SU-DHL-6 (cell line): Measurements from ENCODE around the gene ECHS1.

Source experiments
- EZH2phosphoT487 ChIP-seq: fragments of 200-600 bp; sonication (generic), shearing (Covaris generic); conservative IDR thresholded peaks from 2 replicates; pipeline ENCODE4 v1.6.1; 2018; ENCODE audit warnings: mild to moderate bottlenecking, antibody characterized with exemption, low read length, moderate library complexity, mixed read lengths
- TF ChIP-seq, protein P1 (sequence below): fragments of 200-600 bp; sonication (generic); IDR thresholded peaks from one replicate; pipeline ENCODE4 v1.5.1; 2017; ENCODE audit warnings: antibody characterized with exemption, mild to moderate bottlenecking, low read length, moderate library complexity; ENCODE audit not compliant: insufficient read depth, poor library complexity, severe bottlenecking

DNA sequence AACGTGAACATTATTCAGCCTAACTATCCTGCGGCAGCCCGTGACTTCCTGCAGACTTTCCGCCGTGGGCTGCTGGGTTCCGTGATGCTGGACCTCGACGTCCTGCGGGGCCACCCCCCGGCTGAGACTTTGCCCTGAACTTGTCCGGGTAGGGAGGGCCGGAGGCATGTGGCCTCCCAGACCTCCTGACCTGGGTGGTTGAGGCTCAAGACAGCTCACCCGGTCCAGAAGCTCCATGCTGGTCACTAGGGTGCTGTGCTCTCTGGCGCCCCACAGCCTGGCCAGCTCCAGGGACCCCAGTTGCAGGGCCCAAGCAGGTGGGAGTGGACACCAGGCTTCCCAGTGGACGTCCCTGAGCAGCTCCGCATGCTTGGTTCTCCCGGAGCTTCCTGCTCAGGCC lies 46.9 kb upstream of the ECHS1 start:
- TF ChIP-seq, protein P1, sequence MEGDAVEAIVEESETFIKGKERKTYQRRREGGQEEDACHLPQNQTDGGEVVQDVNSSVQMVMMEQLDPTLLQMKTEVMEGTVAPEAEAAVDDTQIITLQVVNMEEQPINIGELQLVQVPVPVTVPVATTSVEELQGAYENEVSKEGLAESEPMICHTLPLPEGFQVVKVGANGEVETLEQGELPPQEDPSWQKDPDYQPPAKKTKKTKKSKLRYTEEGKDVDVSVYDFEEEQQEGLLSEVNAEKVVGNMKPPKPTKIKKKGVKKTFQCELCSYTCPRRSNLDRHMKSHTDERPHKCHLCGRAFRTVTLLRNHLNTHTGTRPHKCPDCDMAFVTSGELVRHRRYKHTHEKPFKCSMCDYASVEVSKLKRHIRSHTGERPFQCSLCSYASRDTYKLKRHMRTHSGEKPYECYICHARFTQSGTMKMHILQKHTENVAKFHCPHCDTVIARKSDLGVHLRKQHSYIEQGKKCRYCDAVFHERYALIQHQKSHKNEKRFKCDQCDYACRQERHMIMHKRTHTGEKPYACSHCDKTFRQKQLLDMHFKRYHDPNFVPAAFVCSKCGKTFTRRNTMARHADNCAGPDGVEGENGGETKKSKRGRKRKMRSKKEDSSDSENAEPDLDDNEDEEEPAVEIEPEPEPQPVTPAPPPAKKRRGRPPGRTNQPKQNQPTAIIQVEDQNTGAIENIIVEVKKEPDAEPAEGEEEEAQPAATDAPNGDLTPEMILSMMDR: no peak
- no peak for TF ChIP-seq EZH2phosphoT487
